Vagina (tissue), 2 donors: Measurements from ENCODE around the gene ZBP1. TPM values are rescaled to one million over a fixed set of nuclear protein-coding genes. Genes with fewer than 3 reads are reported as not detected.

Experiments used
- DNase-seq, 2 donors: peaks; one replicate each; pipeline ENCODE4 v3.0.0-alpha.2; 2017; ENCODE audit errors: extremely low spot score in 2 of 2
- H3K27ac ChIP-seq: fragments of 200-600 bp; sonication (generic); one replicate; pipeline ENCODE4 v1.5.1; 2019
- H3K27me3 ChIP-seq: fragments of 200-600 bp; sonication (generic); one replicate; pipeline ENCODE4 v1.5.1; 2019
- H3K36me3 ChIP-seq, 2 donors: fragments of 200-600 bp; sonication (generic); one replicate each; pipeline ENCODE4 v1.5.1; 2017 to 2019
- H3K4me1 ChIP-seq: fragments of 200-600 bp; sonication (generic); one replicate; pipeline ENCODE4 v1.5.1; 2019
- H3K4me3 ChIP-seq, 2 donors: fragments of 200-600 bp; sonication (generic); 1 replicate in 1 of 2; 2 replicates in 1 of 2; pipeline ENCODE4 v1.5.1; 2016 to 2019
- H3K9me3 ChIP-seq: fragments of 200-600 bp; sonication (generic); one replicate; pipeline ENCODE4 v1.5.1; 2019
- CTCF ChIP-seq, 3 experiments: fragments of 450-650 bp in 2 of 3; fragments of 200-600 bp in 1 of 3; sonication (generic) in 1 of 3; IDR thresholded peaks; one replicate each; pipeline ENCODE4 v1.5.1; 2017 to 2019; ENCODE audit warnings: antibody characterized with exemption in 3 of 3, mild to moderate bottlenecking in 2 of 3, moderate library complexity in 2 of 3
- POLR2A ChIP-seq, 2 donors: fragments of 450-650 bp; IDR thresholded peaks; one replicate each; pipeline ENCODE4 v1.6.1; 2017; ENCODE audit warnings: antibody characterized with exemption in 2 of 2, mild to moderate bottlenecking in 2 of 2, moderate library complexity in 2 of 2
- POLR2AphosphoS5 ChIP-seq, 2 donors: sonication (generic); formaldehyde crosslinking; IDR thresholded peaks; one replicate each; pipeline ENCODE4 v1.9.0; 2017; ENCODE audit warnings: antibody characterized with exemption in 2 of 2, mild to moderate bottlenecking in 2 of 2, low read depth in 1 of 2; ENCODE audit not compliant: insufficient read depth in 1 of 2
- intact Hi-C: fragments of 100-400 bp; cut with DNase I; formaldehyde crosslinking; loops from one replicate; pipeline ENCODE4 v1.15.1; 2023
- total RNA-seq: library from RNA; depleted of rRNA; stranded (reverse); fragments of >200 nt; gene quantifications from one replicate; pipeline ENCODE4 v1.2.3, GENCODE V29; 2016

ZBP1 gene
- total RNA-seq, 1 donor from 2014 or later: 0.74 TPM

GRCh38 chr20:57568960-57569359 lies 51.3 kb downstream of the ZBP1 start:
- no peak for DNase-seq
- TF ChIP-seq POLR2A (IDR thresholded peaks at IDR 0.05) (no peak), POLR2AphosphoS5 (IDR thresholded peaks at IDR 0.05; ENCODE audit: insufficient read depth in 1 of 2, low read depth in 1 of 2) (no peak), CTCF (IDR thresholded peaks at IDR 0.05) (no peak)
- Histone ChIP-seq H3K27me3 (no peaks in the 10 kb centered on the region), H3K4me3 (no peak overlapping the region), H3K9me3 (no peaks in the 10 kb centered on the region), H3K36me3 (no peaks in the 10 kb centered on the region), H3K4me1 (no peaks in the 10 kb centered on the region), H3K27ac (no peak overlapping the region)
- intact Hi-C loops: no loop called here

GRCh38 chr20:57568088-57568896 lies 51.9 kb downstream of the ZBP1 start:
- H3K4me3 ChIP-seq: no peak overlapping the region
- no peaks in the 10 kb centered on the region for H3K4me1 ChIP-seq
- no peaks in the 10 kb centered on the region for H3K9me3 ChIP-seq
- no peaks in the 10 kb centered on the region for H3K27me3 ChIP-seq
- no peak overlapping the region for H3K27ac ChIP-seq
- intact Hi-C loops: no loop called here
- no peaks in the 10 kb centered on the region for H3K36me3 ChIP-seq
- DNase-seq: no peak
- TF ChIP-seq CTCF (IDR thresholded peaks at IDR 0.05) (no peak), POLR2AphosphoS5 (IDR thresholded peaks at IDR 0.05; ENCODE audit: insufficient read depth in 1 of 2, low read depth in 1 of 2) (no peak), POLR2A (IDR thresholded peaks at IDR 0.05) (no peak)

GRCh38 chr20:57567471-57568079 lies 52.7 kb downstream of the ZBP1 start:
- no peak overlapping the region for H3K27ac ChIP-seq
- H3K36me3 ChIP-seq: no peaks in the 10 kb centered on the region
- H3K4me1 ChIP-seq: no peaks in the 10 kb centered on the region
- no peak overlapping the region for H3K4me3 ChIP-seq
- no peaks in the 10 kb centered on the region for H3K9me3 ChIP-seq
- intact Hi-C loops: no loop called here
- no peaks in the 10 kb centered on the region for H3K27me3 ChIP-seq
- no peak for TF ChIP-seq CTCF (IDR thresholded peaks at IDR 0.05)
- TF ChIP-seq POLR2AphosphoS5 (IDR thresholded peaks at IDR 0.05; ENCODE audit: insufficient read depth in 1 of 2, low read depth in 1 of 2): no peak
- no peak for TF ChIP-seq POLR2A (IDR thresholded peaks at IDR 0.05)
- no peak for DNase-seq

GRCh38 chr20:57566803-57567459 lies 53.3 kb downstream of the ZBP1 start:
- no peaks in the 10 kb centered on the region for H3K9me3 ChIP-seq

More at GRCh38 chr20:57566803-57567459, 53.3 kb downstream of the ZBP1 start:
- H3K27me3 ChIP-seq: no peaks in the 10 kb centered on the region
- H3K4me3 ChIP-seq: no peak overlapping the region
- no peaks in the 10 kb centered on the region for H3K4me1 ChIP-seq
- TF ChIP-seq POLR2A (IDR thresholded peaks at IDR 0.05) (no peak), POLR2AphosphoS5 (IDR thresholded peaks at IDR 0.05; ENCODE audit: insufficient read depth in 1 of 2, low read depth in 1 of 2) (no peak), CTCF (IDR thresholded peaks at IDR 0.05) (no peak)
- intact Hi-C loops: no loop called here
- no peaks in the 10 kb centered on the region for H3K36me3 ChIP-seq
- DNase-seq: no peak
- H3K27ac ChIP-seq: no peak overlapping the region
